AG04450 (cell line): ENCODE results near the gene FGGY. TPM values are rescaled to one million over a fixed set of nuclear protein-coding genes. Genes with fewer than 3 reads are reported as not detected.

Experiments used
- CTCF ChIA-PET: fragments of 300-600, 350-600 bp; formaldehyde crosslinking; extraction: SDS; loops from one replicate; lab custom pipeline; 2022; ENCODE audit warnings: antibody characterized with exemption, inconsistent platforms; lab: Charles Lee
- POLR2A ChIA-PET: fragments of 350-600 bp; formaldehyde crosslinking; extraction: SDS; loops from one replicate; lab custom pipeline; 2021; ENCODE audit warnings: antibody characterized with exemption, inconsistent platforms; lab: Yijun Ruan, JAX
- DNase-seq: peaks from one replicate; pipeline ENCODE4 v3.0.0-alpha.2; 2011; ENCODE audit warnings: low read depth, low spot score
- H3K27ac ChIP-seq: one replicate; pipeline ENCODE4 v1.5.1; 2012; ENCODE audit warnings: low read depth, low read length, control low read depth
- H3K27me3 ChIP-seq: one replicate; pipeline ENCODE4 v1.6.0; 2012; ENCODE audit warnings: low read length; ENCODE audit not compliant: control insufficient read depth, insufficient read depth
- H3K4me3 ChIP-seq: 2 replicates; pipeline ENCODE4 v1.5.1; 2011; ENCODE audit warnings: mild to moderate bottlenecking, low read depth, low read length, control low read depth
- H3K9me3 ChIP-seq: 2 replicates; pipeline ENCODE4 v1.5.1; 2012; ENCODE audit warnings: low read length; ENCODE audit not compliant: control insufficient read depth, insufficient read depth
- CTCF ChIP-seq: IDR thresholded peaks from 2 replicates; pipeline ENCODE4 v1.5.1; 2011; ENCODE audit warnings: low read depth, low read length, control low read depth, inconsistent platforms
- polyA plus RNA-seq: library from polyadenylated mRNA; depleted of rRNA; stranded (reverse); fragments of >200 nt; gene quantifications from 2 replicates; pipeline ENCODE4 v1.2.3, GENCODE V29; 2011
- small RNA-seq: library from RNA; depleted of rRNA; stranded (forward); fragments of <200 nt; gene quantifications from one replicate; pipeline ENCODE3, GENCODE V24; 2012; ENCODE audit warnings: low read depth; ENCODE audit not compliant: insufficient read length

FGGY gene
- polyA plus RNA-seq, 1 experiment, result 11.8 TPM

- ChIA-PET POLR2A (no interaction called here), CTCF (no interaction called here)
- no peaks in the 10 kb centered on the region for H3K27me3 ChIP-seq
- TF ChIP-seq CTCF, result no peak
- no peak overlapping the region for H3K4me3 ChIP-seq
- no peaks in the 10 kb centered on the region for H3K9me3 ChIP-seq
- no peak overlapping the region for H3K27ac ChIP-seq
- no peak for DNase-seq
These were observed 506.7 kb downstream of the FGGY start for GRCh38 chr1:59803458-59804038.

- TF ChIP-seq CTCF, result no peak
- ChIA-PET POLR2A (no interaction called here), CTCF (no interaction called here)
- DNase-seq, result no peak
- Histone ChIP-seq H3K9me3 (no peaks in the 10 kb centered on the region), H3K27ac (no peak overlapping the region), H3K27me3 (no peaks in the 10 kb centered on the region), H3K4me3 (no peak overlapping the region)
These were observed 507.4 kb downstream of the FGGY start for GRCh38 chr1:59804301-59804700.

- H3K9me3 ChIP-seq, result no peaks in the 10 kb centered on the region
- no peak overlapping the region for H3K27ac ChIP-seq
- no peak for TF ChIP-seq CTCF
- peaks cover 4% of the 10 kb centered on the region for H3K27me3 ChIP-seq
- POLR2A ChIA-PET, result no interaction called here
- H3K4me3 ChIP-seq, result no peak overlapping the region
- CTCF ChIA-PET, result no interaction called here
- DNase-seq, result no peak
These were observed 508.7 kb downstream of the FGGY start for GRCh38 chr1:59805554-59805953.

Small RNA genes within 50 kb of the gene (small RNA-seq; reads per million reads assigned to genes)
- 1.1 reads per million for gene MIR4711
